ENCODE data around the gene TAF3. TPM values are rescaled to one million over a fixed set of nuclear protein-coding genes. Genes with fewer than 3 reads are reported as not detected.
"Not testable (repeated sequence)": the region's sequence is repeated elsewhere in the genome, so short reads cannot be mapped to it uniquely, and the experiment has no call there.

Gene TAF3
- total RNA-seq, 1 donor from 2014 or later: 2.4 TPM

DNA sequence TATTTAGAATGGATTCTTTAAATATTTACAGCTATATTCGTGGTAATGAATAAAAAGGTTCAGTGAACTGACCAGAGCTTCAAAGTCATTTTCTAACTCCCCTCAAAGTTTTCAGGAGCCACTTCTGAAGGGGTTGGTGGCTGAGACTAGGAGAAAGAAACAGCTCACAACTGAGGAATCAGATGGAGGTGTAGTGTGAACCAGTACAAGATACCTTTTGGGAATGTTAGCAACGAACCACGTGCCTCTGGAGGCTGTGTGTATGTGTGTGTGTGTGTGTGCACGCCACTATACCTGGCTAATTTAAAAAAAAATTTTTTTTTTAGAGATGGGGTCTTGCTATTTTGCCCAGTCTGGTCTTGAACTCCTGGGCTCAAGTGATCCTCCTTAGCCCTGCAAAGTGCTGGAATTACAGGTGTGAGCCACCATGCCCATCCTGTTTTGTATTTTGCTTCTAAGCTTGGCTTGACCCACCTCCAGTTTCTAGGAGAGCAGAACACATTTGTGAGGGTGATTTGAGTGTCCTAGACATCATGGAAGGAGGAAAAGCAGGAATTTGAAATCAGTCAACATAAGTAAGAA lies 9.5 kb upstream of the TAF3 start:
- FAIRE-seq (no peak), DNase-seq (ENCODE audit: low spot score in 2 of 2) (no peak)

DNA sequence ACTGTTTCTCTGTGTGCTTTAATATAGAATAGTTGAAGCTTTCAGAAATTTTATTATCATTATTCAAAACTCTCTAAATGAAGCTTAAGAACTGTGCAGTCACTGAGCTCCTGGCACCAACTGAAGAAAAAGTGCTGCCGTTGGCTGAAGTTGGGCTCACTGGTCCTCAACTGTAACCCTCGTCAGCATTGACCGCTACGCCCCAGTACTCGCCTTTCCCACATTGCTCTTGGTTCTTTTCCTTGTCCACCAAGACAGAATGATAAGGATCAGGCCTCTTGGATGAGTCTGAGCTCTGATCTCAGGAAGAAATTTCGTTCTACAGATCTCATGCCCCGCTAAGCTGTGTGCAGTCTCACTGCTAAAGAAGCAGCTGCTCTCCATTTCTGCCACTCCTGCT lies 7.9 kb upstream of the TAF3 start:
- FAIRE-seq: no peak
- no peak for DNase-seq (ENCODE audit: low spot score in 2 of 2)

DNA sequence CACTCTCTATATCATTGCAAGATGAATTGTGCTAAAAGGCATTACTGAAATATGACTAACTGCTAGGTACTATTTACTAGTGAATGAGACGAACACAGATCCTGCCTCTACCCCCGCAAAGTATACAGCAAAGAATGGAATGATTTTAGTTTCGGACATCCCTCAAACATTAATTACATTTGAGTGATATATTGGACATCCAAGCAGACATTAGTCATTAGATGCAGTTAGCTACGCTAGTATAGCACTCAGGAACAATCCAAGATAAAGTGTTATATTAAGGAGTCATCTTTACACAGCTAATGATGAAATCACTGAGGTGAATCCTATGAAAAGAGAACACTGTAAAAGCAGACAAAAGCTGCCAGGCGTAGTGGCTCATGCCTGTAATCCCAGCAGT lies 7.3 kb upstream of the TAF3 start:
- DNase-seq (ENCODE audit: low spot score in 2 of 2): no peak
- FAIRE-seq: no peak

DNA sequence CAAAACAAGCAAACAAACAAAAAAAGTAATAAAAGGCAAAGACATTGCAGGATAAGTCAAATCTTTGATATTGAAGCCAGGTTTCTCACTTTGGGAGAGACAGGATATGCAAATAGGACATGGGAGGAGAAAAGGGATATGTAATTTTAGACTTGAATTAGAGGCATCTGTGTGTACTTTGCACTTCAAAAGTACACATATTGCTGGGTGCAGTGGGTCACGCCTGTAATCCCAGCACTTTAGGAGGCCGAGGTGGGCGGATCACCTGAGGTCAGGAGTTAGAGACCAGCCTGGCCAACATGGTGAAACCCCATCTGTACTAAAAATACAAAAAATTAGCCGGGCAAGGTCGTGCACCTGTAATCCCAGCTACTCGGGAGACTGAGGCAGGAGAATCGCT lies 6.6 kb upstream of the TAF3 start:
- not testable (repeated sequence) for FAIRE-seq; DNase-seq (ENCODE audit: low spot score in 2 of 2)

DNA sequence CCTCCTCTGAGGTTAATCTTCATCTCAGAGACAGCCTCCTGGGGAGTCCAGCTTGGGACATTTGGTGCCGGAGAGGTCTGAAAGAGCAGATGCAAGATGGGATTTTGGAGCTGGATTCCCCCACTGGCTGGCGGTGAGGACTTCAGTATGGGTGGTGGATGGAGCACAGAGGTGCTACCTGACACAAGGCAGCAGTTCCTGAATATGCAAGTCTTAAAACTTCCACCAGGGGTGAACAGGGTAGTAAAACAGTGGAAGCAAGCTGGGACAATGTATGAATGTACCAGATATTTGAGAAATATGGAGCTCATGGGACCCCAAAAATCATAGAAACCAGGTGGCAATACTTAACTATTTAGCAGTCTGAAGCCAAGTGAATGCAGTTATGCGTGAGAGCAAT lies 4.8 kb upstream of the TAF3 start:
- no peak for FAIRE-seq
- DNase-seq (ENCODE audit: low spot score in 2 of 2): no peak

DNA sequence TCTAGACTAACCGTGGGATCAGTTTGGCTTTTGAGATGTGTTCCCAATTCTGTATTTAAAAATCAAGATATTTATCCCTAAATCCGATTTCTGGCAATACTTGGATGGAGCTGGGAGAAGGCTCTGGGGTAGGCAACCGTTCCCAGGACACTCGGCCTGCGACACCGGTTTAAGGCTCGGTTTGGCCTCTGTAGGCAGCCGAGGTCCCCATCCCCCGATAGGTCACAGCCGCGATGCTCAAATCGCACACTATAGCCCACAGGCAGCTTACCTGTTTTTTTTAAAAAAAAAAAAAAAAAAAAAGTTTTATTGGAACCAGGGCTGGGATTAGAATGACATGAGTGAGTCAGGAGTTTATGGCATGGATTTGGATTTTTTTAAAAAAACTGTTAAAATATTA lies 729 bp upstream of the TAF3 start:
- DNase-seq (ENCODE audit: low spot score in 2 of 2) (no peak), FAIRE-seq (no peak)

DNA sequence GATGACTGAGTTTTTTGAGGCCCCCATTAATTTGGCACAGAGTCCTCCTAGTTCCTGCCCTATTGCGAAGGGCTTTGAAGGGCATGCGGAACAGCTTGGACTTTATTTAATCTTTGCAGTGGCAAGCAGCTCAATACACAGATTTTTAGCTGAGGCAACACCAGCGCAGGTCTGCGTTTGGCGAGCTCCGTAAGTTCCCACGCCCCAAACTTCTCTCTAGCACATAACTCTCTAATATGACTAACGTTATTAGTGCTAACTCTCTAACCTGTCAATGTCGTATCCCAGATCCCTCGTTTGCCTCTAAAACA lies 366 bp upstream of the TAF3 start:
- FAIRE-seq (no peak), DNase-seq (ENCODE audit: low spot score in 2 of 2) (peak in 1 of 2 donors; percentile 14)

DNA sequence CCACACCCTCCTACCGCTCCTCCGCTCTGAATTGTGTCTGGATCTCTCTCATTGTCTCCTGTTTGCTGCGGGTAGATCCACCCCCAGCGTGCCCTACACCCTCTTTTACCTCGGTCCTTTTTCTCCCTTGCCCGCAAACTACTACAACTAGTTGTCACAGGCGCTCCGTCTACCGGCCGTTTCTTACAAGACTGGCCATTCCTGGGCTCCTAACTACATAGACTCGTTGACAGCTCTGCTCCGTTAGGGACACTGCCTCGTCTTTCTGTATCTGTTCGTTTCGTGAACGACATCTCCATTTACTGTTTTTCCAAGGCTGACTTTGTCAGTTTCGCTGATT lies 786 bp downstream of the TAF3 start:
- DNase-seq (ENCODE audit: low spot score in 2 of 2) (peak; percentile 28 to 31), FAIRE-seq (no peak)

DNA sequence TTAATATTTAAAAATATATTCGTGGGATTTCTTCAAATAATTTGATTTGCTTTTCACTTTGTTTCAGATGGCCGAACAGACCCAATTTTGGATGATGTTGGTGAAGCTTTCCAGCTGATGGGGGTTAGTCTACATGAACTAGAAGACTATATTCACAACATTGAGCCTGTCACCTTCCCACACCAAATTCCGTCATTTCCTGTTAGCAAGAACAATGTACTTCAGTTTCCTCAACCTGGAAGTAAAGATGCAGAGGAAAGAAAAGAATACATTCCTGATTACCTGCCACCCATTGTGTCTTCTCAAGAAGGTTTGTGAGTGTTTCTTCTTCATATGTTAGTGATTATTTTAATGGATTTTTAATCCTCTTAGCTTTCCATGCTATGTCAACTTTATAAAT lies 5.9 kb downstream of the TAF3 start:
- no peak for DNase-seq (ENCODE audit: low spot score in 2 of 2)
- no peak for FAIRE-seq

DNA sequence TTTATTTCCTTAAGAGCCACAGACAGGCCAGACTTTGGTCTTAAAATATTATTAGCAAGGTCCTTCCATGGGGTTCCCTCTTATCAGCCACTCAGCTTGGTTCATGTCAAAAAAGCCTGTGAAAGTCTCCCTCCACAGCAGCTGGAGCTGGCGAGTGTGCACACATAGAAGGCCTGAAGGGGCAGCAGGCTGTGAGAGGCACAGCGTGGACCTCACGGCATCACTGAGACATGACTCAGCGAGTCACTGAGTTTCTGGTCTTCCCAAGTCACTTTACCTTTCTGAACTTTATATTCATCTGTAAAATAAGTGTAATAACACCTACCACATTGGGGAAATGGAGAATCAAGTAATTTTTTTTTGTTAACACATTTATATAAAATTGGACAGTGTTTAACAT lies 8.7 kb downstream of the TAF3 start:
- FAIRE-seq: no peak
- DNase-seq (ENCODE audit: low spot score in 2 of 2): no peak

DNA sequence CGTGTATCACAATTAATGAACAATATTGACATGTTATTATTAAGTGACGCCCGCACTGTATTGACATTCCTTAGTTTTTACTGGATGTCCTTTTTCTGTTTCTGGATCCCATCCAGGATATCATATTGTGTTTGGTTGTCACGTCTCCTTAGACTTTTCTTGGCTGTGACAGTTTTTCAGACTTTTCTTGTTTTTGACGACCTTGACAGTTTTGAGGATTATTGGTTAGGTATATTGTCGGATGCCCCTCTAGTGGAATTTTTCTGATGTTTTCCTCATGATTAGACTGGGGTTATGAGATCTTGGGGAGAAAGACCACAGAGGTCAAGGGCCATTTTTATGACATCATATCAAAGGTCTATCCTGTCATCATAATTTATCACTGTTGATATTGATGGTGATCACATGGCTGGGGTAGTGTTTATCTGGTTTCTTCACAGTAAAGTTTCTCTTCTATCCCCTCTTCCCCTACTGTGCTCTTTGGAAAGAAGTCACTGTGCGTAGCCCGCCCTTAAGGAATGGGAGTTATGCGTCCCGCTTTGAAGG lies 11.1 kb downstream of the TAF3 start:
- FAIRE-seq: no peak
- DNase-seq (ENCODE audit: low spot score in 2 of 2): no peak

DNA sequence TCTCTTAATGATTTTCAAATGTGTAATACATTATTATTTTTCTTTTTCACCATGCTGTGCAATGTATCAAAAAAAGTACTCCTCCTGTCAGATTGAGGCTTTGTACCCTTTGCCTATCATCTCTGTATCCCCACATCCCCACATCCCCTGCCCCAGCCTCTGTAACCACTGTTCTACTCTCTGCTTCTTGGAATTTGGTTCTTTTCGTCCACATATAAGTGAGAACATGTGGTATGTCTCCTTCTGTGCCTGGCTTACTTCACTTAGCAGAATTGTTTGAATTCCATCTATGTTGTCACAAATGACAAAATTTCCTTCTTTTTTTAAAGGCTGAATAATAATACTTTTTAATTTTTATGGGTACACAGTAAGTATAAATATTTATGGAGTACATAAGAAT lies 13.8 kb downstream of the TAF3 start:
- DNase-seq (ENCODE audit: low spot score in 2 of 2): no peak
- no peak for FAIRE-seq

DNA sequence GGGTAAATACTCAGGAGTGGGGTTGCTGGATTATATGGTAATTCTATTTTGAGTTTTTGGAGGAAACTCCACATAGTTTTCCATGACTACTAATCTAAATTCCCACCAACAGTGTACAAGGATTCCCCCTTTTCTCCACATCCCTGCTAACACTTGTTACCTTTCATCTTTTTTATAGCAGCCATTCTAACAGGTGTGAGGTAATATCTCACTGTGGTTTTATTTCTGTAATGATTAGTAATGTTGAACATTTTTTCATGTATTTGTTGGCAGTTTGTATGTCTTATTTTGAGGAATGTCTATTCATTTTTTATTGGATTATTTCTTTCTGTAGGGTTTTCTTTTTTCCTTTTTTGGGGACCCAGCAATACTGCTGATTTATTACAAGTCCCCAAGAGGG lies 14.9 kb downstream of the TAF3 start:
- no peak for DNase-seq (ENCODE audit: low spot score in 2 of 2)
- no peak for FAIRE-seq

DNA sequence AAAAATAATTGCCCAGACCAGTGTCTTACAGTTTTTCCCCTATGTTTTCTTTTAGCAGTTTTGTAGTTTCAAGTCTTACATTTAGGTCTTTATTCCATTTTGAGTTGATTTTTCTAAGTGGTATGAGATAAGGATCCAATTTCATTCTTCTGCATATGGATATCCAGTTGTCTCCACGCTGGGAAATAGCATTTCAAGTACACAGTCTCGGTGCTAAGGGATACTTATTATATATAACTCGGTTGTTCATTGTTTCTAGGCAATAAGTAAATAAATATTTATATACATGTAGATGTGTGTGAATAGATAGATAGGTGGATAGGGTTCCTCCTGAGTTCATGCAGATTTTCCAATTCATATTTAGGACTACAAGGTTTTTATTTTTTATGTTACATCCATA lies 16.0 kb downstream of the TAF3 start:
- FAIRE-seq (no peak), DNase-seq (ENCODE audit: low spot score in 2 of 2) (no peak)

DNA sequence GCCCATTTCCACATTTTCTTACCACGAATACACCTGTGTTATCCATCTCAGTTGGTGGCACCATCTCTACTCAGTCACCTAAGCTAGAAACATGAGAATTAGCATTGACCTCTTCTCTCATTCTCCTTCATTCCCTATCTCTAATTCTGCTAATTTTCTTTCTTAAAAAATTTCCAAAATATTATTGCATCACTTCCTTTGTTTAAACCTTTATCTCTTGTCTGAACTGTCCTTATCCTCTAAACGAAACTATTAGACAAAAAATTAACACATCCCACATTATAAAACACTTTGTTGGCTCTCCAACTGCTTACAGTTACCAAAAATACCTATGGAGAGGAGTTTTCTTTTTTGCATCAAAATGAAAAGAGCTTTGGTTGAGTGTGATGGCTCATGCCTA lies 18.3 kb downstream of the TAF3 start:
- no peak for FAIRE-seq
- no peak for DNase-seq (ENCODE audit: low spot score in 2 of 2)

DNA sequence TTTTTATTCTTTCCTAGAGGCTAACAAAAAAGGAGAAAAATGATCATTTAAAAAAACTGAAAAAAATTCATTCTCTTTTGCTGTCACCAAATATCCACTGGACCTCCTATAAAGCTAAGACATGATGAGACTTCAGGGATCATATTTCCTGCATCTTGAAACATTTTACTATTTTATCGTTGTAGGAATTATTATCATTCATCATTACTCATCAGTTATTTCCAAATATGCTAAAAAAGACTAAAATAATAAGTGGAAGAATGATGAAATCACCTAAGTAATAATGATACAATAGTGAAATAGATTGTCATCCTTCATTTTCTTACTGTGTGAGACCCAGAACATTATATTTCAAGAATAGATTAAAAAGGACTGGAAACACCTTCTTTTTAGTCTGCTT lies 28.3 kb downstream of the TAF3 start:
- DNase-seq (ENCODE audit: low spot score in 2 of 2) (no peak), FAIRE-seq (no peak)

DNA sequence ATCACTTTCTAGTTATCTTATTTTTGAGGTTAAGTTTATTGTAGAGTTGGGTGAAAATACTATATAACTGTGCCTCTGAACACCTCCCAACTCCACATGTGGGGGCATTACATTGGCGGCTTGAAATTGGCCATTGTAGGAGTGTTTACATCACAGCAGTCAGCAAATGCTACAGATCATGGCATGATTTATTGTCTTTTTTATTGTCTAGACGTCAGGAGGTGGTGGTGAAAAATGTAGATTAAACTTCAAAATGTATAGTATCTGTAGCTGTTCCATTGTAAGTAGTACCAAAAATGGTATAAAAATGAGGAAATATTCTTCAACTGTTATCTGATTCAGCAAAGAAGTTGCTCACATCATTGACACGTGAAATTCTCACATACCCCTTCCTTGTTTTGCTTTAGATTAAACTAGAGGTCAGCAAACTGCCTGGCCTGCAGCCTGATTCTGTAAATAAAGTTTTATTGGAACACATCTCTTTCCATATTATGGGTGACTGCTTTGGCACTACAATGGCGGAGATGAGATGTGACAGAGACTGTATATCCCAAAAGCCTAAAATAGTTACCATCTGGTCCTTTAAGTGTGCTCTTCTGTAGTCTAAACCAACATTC lies 35.0 kb downstream of the TAF3 start:
- DNase-seq (ENCODE audit: low spot score in 2 of 2): no peak
- no peak for FAIRE-seq

DNA sequence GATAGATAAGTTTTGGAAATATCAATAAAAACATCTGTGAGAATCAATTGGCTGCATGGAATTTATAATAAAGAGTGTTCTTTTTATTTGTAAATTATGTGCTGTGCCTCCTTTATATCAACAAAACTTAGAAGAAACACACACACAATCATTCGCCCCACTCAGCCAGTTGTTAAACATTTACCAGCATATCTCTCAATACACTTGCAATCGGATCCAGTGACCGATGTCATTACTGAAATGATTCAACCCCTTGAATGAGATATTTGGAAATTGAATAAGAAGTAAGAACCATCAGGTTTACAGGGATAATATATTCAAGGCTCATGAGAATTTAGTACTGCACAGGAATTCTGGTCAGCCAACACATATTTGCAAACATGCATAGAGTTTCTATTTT lies 35.6 kb downstream of the TAF3 start:
- FAIRE-seq: no peak
- no peak for DNase-seq (ENCODE audit: low spot score in 2 of 2)

DNA sequence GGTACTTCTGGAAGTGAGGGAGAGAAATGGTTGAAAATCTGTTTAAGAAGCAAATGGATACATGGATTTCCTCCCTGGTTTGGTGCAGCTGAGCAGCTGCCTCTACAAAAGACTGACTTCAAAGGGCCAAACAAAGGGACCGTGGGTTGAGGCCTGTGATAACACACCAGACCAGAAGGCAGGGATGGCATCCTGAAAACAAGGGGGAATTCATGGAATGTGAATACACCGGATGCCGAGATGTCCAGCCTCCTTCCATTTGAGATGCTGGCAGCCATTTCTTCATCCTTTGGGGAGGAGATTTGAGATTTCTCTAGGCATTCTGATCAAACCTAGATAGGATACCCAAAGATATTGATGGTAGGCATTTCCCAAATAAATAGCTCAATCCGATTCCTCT lies 36.9 kb downstream of the TAF3 start:
- no peak for DNase-seq (ENCODE audit: low spot score in 2 of 2)
- FAIRE-seq: no peak

DNA sequence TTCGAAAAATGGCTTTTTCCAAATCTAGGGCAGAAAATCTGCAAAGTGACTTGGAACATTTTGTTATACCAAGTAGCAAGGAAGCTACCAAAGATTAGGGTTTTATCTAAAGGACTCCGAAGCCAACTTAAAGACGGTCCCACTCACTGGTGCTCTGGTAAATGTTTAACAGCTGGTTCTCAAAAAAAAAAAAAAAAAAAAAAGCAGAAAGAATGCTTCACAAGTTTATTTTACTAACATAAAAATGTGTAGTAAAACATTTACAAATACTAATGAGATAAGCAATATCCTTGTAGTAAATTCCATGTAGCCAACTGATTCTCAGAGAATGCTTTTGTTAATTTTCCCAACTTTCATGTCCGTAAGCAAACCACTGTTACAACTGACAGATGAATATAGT lies 38.4 kb downstream of the TAF3 start:
- no peak for FAIRE-seq
- DNase-seq (ENCODE audit: low spot score in 2 of 2): no peak

DNA sequence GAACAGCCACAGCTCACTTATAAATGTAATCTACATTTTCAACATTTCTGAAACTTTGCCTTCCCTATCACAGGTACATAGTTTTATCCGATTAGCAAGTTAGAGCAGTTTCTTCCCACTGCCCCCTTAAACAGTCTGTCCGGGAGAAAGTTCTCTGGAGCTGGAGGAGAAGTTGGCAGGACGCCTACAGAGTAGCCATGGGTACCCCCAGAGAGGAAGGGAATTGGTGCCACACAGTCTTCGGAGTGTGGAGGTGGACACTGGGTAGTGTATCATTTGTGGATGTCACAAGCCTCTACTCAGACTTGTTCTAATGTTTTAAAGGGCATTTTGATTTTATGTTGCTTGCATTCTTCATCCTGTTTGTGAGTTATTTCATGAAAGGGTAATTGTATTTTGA lies 39.0 kb downstream of the TAF3 start:
- DNase-seq (ENCODE audit: low spot score in 2 of 2): no peak
- no peak for FAIRE-seq

DNA sequence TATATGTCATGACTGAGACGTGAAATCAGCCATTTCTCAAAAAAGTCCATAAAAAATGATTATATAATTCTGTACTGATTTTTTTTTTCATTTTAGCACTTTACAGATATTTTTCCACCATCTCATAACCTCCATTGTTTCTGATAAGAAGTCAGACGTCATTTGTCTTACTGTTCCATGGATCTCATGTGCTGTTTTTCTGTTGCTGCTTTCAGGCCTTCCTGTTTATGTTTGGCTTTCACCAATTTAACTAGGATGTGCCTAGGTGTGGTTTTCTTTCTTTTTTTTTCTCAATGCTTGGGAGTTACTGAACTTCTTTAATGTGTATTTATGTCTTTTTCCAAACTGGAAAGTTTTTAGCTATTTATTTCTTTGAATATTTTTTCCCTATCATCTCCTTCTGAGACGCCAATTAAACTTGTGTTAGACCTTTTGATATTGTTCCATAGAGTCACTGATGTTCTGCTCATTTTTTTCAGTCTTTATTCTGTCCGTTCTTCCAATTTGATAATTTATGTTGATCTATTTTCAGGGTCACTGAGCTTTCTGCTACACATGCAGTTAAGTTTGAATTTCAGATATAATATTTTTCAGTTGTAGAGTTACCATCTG lies 43.3 kb downstream of the TAF3 start:
- DNase-seq (ENCODE audit: low spot score in 2 of 2) (no peak), FAIRE-seq (no peak)

DNA sequence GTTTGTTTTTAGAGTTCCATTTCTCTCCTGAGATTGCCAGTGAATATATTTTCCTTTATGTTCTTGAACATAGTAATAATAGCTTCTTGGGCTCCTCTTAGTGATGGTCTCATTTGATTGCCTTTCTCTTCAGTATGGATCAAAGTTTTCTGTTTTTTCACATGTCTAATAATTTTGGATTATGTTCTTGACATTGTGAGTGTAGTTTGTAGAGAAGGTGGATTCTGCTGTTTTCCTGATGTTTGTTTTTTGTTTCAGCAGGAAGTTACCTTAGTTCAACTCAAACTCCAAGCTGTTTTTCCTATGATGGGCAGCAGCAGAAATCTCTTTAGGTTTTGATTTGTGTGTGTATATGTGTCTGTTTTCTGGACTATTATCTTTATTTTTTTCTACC lies 43.8 kb downstream of the TAF3 start:
- no peak for FAIRE-seq

More for the DNA sequence above, 43.8 kb downstream of the TAF3 start:
- DNase-seq (ENCODE audit: low spot score in 2 of 2): no peak

Data from frontal cortex (tissue), 4 donors.